GM18499 (cell line): ENCODE measurements around the gene RSRP1.
"Not testable (repeated sequence)": the region's sequence is repeated elsewhere in the genome, so short reads cannot be mapped to it uniquely, and the experiment has no call there.

Experiments
- ATAC-seq: cut with Tn5 transposase; IDR thresholded peaks from one replicate; pipeline ENCODE4 v1.9.1; 2021; ENCODE audit warnings: moderate number of reproducible peaks; ENCODE audit not compliant: insufficient read depth, unreplicated experiment

The RSRP1 gene

GRCh38 chr1:25257196-25257595 lies 9.9 kb upstream of the RSRP1 start:
- ATAC-seq: no peak

GRCh38 chr1:25256578-25256965 lies 9.3 kb upstream of the RSRP1 start:
- no peak for ATAC-seq

GRCh38 chr1:25255706-25256577 lies 8.7 kb upstream of the RSRP1 start:
- no peak for ATAC-seq

GRCh38 chr1:25253911-25254310 lies 6.7 kb upstream of the RSRP1 start:
- ATAC-seq: no peak

GRCh38 chr1:25247829-25248754 lies 838 bp upstream of the RSRP1 start:
- no peak for ATAC-seq

GRCh38 chr1:25246600-25247023 lies 642 bp downstream of the RSRP1 start:
- peak; percentile 4 for ATAC-seq

GRCh38 chr1:25245809-25246599 lies 1.2 kb downstream of the RSRP1 start:
- ATAC-seq: no peak

- no peak for ATAC-seq
These were observed 1.9 kb downstream of the RSRP1 start for GRCh38 chr1:25245393-25245792.

- no peak for ATAC-seq
These were observed 3.3 kb downstream of the RSRP1 start for GRCh38 chr1:25243907-25244306.

- ATAC-seq: peak; percentile 47
These were observed 7.3 kb downstream of the RSRP1 start for GRCh38 chr1:25239681-25240541.

GRCh38 chr1:25238046-25238445 lies 9.2 kb downstream of the RSRP1 start:
- ATAC-seq: no peak

GRCh38 chr1:25236261-25236660 lies 11.0 kb downstream of the RSRP1 start:
- not testable (repeated sequence) for ATAC-seq

- ATAC-seq: not testable (repeated sequence)
These were observed 11.8 kb downstream of the RSRP1 start for GRCh38 chr1:25235411-25235810.

- ATAC-seq: peak; percentile 48
These were observed 14.1 kb downstream of the RSRP1 start for GRCh38 chr1:25232866-25233784.

- ATAC-seq: no peak
These were observed 15.0 kb downstream of the RSRP1 start, which contains the start of gene SYF2 for GRCh38 chr1:25232027-25232865. TSS of gene SYF2 (minus strand) at chr1:25232502. CDS start at chr1:25232467, 35 bp downstream.

- no peak for ATAC-seq
These were observed 23.8 kb downstream of the RSRP1 start for GRCh38 chr1:25223471-25223870.

GRCh38 chr1:25222606-25223005 lies 24.6 kb downstream of the RSRP1 start:
- no peak for ATAC-seq
